RWPE1 (cell line): ENCODE results near the gene FAM78B.

ENCODE experiments used
- CTCF ChIA-PET: fragments of 350-600 bp; sonication (Branson Sonifier 250); formaldehyde crosslinking; extraction: SDS; loops from one replicate; lab custom pipeline; 2021; lab: Yijun Ruan, JAX
- POLR2A ChIA-PET: fragments of 400-600 bp; formaldehyde crosslinking; extraction: SDS; loops from one replicate; lab custom pipeline; 2020; ENCODE audit warnings: antibody characterized with exemption; ENCODE audit not compliant: low non-redundant PET; lab: Yijun Ruan, JAX
- DNase-seq: peaks from one replicate; pipeline ENCODE4 v3.0.0; 2012; ENCODE audit warnings: low spot score
- H3K27ac ChIP-seq: fragments of 450-650 bp; 2 replicates; pipeline ENCODE4 v1.5.1; 2017
- TF ChIP-seq, protein P1 (sequence below): fragments of 450-650 bp; conservative IDR thresholded peaks from 2 replicates; pipeline ENCODE4 v1.5.1; 2017; ENCODE audit warnings: low read depth, mild to moderate bottlenecking

FAM78B gene

DNA sequence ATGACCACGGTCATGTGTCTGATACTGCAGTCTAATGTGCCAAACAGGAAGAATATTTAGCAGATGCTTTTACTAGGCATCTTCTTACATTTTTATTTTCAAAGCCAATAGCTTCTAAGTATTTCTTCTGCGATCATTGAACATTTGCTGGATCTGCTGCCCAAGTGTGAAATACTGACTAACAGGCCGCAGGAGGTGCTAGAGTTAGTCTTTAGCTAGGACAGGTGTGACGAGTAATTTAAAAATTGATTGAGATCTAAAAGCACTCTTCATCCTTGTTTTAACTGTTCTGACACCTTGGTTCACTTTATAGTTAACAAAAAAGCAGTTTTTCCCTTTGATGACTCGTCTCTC, 748 bp upstream of the FAM78B start:
- H3K27ac ChIP-seq: no peak overlapping the region
- CTCF ChIA-PET: interaction anchor here (0.6 kb wide), 1 partner anchor 402 kb away, joined by 4 read pairs; no protein-coding TSS in a partner anchor
- TF ChIP-seq, protein P1, sequence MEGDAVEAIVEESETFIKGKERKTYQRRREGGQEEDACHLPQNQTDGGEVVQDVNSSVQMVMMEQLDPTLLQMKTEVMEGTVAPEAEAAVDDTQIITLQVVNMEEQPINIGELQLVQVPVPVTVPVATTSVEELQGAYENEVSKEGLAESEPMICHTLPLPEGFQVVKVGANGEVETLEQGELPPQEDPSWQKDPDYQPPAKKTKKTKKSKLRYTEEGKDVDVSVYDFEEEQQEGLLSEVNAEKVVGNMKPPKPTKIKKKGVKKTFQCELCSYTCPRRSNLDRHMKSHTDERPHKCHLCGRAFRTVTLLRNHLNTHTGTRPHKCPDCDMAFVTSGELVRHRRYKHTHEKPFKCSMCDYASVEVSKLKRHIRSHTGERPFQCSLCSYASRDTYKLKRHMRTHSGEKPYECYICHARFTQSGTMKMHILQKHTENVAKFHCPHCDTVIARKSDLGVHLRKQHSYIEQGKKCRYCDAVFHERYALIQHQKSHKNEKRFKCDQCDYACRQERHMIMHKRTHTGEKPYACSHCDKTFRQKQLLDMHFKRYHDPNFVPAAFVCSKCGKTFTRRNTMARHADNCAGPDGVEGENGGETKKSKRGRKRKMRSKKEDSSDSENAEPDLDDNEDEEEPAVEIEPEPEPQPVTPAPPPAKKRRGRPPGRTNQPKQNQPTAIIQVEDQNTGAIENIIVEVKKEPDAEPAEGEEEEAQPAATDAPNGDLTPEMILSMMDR: no peak
- no peak for DNase-seq
- POLR2A ChIA-PET: no interaction called here

DNA sequence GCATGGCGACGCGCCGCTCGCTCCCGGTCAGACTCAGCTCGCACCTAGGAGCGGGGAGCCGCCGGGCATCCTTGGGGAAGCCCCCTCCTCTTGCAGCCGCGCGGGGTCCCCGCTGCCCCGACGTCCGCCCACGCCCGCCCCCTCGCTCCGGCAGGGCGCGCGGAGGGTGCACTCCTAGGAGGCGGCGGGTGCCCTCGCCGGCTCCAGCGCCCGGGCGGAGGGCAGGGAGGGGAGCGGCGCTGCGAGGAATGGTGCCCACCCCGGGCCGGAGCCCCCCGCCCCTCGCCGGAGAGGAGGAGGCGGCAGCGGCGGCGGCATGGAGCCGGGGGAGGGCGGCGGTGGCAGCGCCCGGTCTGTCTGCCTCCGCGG, 488 bp downstream of the FAM78B start:
- ChIA-PET CTCF (no interaction called here), POLR2A (no interaction called here)
- TF ChIP-seq, protein P1: no peak
- no peak for DNase-seq
- no peak overlapping the region for H3K27ac ChIP-seq

DNA sequence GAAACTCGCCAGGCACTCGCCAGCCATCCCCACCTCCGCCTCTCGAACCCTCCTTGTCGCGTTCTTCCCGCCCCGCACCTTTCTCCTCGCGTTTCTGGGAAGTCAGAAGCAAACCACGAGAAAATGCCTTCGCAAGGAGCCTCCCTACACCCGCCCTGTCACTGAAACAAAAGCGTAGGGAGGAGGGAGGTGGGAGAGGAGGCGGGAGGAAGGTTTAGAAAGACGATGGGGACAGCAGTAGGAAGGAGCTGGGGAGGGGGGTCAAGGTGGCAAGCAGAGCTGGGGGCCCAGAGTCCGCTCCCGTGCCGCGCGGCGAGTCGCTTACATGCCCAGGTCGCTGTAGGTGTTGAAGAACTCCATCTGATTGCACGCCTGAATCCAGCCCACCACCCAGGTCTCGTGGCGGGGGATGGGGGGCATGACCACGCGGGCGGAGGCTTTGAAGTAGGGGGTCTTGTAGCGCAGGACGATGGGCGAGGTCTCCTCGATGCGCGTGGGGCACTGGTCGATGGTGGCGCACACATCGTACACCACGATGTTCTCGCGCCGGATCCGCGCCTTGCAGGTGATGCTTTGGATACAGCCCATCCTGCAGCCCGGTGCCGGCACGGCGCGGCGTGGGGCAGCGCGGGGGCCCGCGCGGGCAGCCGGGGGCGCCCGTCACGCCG, 1.0 kb downstream of the FAM78B start:
- CTCF ChIA-PET: no interaction called here
- POLR2A ChIA-PET: no interaction called here
- no peak for DNase-seq
- no peak overlapping the region for H3K27ac ChIP-seq
- TF ChIP-seq, protein P1: no peak

DNA sequence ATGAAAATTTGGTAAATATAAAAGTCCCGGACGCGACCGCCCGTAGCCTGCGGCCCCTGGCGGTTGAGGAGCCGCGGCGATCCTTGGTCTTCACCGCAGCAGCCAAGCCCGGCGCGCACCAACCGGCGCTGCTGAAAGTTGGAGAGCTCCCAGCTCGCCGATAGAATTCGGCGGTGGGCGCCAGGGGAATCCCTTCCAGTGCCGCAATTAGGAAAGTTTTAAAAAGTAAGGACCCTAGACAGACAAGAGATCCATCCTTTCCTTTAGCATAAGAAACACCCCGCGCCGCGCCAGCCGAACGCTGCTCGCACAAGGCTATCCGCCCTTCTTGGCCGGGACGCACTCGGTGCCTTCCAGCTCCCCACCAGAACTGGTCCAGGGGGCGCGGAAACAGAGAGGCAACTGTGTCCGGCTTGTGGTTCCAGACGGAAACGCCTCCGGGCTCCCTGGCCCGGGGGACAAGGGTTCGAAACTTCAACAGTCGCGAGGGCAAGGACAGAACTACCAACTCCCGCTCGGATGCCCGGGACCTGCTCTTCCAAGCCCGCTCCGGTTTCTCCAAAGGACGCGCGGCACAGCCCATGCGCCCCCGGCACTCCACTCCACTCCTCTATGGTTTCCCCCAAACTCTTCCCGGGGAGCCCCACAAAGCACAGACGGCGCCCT, 1.7 kb downstream of the FAM78B start:
- ChIA-PET POLR2A (no interaction called here), CTCF (interaction anchor here (0.6 to 0.7 kb wide), 2 partner anchors 686 to 966 kb away, joined by 3 to 6 read pairs; no protein-coding TSS in a partner anchor)
- DNase-seq: peak; percentile 26
- no peak overlapping the region for H3K27ac ChIP-seq
- TF ChIP-seq, protein P1: peak; percentile 48

DNA sequence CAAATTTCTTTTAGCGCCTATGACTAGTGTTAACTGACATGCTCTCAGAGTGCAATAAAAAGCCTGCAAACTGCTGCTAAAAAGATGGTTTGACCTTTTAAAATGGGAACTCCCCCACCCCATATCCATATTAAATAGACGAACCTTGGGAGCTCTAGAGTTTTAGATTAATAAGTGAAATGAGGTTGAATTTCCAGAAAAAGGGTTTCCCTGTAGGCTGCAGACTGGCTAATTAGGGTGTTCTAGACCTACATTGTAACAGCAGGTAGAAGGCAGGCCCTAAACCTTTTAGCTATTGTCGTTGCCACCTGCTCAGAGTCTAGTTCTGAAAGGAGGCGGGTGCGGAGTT, 2.2 kb downstream of the FAM78B start:
- TF ChIP-seq, protein P1: no peak
- CTCF ChIA-PET: interaction anchor here (0.7 to 0.9 kb wide), 2 partner anchors 66 to 686 kb away, joined by 3 read pairs; no protein-coding TSS in a partner anchor
- no peak for DNase-seq
- H3K27ac ChIP-seq: no peak overlapping the region
- POLR2A ChIA-PET: no interaction called here

DNA sequence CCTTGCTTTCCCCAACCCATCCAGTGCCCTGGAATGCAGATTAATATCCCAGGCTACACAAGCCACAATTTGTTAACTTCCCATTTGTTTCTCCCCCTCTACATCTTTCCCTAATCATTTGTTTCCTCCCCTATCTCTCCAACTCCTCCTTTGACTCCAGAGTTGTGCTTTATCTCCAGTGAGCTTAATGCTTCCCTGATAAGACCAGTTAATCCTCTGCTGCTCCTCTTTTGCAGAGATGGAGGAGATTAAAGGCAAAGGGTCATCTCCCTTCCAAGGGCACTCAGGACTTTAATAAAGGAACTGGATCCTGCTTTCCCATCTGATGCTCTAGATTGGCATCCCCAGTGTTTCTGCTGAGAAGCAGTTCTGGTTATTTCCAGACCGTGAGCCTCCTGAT, 7.1 kb downstream of the FAM78B start:
- TF ChIP-seq, protein P1: no peak
- DNase-seq: no peak
- CTCF ChIA-PET: no interaction called here
- no peak overlapping the region for H3K27ac ChIP-seq
- POLR2A ChIA-PET: no interaction called here
